MM.1S (cell line): ENCODE data around the gene SLC27A2.

ENCODE experiments used
- EZH2phosphoT487 ChIP-seq: fragments of 300-600 bp; sonication (generic); IDR thresholded peaks from 2 replicates; pipeline ENCODE4 v1.6.1; 2018; ENCODE audit warnings: antibody characterized with exemption, low read length
- TF ChIP-seq, protein P1 (sequence below): fragments of 300-600 bp; sonication (generic); IDR thresholded peaks from 2 replicates; pipeline ENCODE4 v1.5.1; 2016; ENCODE audit warnings: antibody characterized with exemption, low read length, mixed read lengths

DNA sequence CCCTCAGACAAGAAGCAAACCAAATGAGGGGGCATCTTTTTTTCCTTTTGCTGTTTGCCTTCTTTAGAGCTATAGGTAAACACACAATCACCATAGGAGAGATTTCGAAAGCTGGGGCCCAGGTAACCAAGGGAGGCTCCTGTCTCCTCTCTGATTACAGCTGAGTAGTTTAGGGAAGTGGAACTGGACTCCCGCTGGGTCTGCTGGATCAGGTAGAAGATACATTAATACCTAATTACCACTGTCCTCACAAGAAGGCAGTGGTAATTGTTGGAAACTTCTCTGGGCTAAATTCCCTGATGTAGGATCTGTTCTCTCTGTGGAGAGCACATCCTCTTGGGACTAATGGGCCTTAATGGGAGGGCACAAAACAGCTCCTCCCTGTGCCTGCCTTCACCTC, 50.8 kb downstream of the SLC27A2 start:
- TF ChIP-seq, protein P1, sequence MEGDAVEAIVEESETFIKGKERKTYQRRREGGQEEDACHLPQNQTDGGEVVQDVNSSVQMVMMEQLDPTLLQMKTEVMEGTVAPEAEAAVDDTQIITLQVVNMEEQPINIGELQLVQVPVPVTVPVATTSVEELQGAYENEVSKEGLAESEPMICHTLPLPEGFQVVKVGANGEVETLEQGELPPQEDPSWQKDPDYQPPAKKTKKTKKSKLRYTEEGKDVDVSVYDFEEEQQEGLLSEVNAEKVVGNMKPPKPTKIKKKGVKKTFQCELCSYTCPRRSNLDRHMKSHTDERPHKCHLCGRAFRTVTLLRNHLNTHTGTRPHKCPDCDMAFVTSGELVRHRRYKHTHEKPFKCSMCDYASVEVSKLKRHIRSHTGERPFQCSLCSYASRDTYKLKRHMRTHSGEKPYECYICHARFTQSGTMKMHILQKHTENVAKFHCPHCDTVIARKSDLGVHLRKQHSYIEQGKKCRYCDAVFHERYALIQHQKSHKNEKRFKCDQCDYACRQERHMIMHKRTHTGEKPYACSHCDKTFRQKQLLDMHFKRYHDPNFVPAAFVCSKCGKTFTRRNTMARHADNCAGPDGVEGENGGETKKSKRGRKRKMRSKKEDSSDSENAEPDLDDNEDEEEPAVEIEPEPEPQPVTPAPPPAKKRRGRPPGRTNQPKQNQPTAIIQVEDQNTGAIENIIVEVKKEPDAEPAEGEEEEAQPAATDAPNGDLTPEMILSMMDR, result no peak
- no peak for TF ChIP-seq EZH2phosphoT487
